DMS53 treated with DMSO at 0.1 percent for 48 hours (cell line): Measurements from ENCODE around the gene MRPL11.
"Not testable (repeated sequence)": the region's sequence is repeated elsewhere in the genome, so short reads cannot be mapped to it uniquely, and the experiment has no call there.

Experiments used
- DNase-seq: peaks from one replicate; lab custom pipeline; 2025; ENCODE audit not compliant: unreplicated experiment; lab: John Stamatoyannopoulos, UW

Gene MRPL11

DNA sequence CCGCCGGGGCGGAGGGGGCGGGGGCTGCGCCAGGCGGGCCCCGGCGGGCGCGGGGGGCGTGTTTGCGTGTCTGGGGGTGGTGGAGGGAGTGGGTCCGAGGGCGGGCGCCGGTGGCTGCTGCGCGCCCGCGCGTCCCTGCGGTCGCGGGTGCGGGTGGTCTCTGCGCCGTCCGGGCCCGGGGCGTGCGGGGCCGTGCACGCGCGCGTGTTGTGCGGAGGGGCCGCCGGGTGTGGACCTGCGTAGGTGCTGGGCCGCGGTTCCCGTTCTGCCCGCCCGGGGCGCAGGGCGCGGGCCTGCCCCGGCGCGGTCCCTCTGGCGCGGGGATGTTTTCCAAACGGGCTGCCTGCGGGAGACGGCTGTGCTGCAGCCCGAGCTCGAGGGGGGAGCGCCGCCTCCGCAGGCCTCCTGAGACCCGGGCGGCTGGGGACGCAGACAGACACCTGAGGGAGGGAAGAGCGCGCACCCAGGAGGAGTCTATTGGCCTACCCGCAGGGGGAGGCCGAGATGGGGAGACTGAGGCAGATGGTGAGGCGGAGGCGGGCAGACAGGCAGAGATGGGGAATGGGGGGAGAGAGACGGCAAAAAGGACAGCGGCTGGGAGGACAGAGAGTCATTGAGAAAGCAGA, 28.5 kb upstream of the MRPL11 start:
- DNase-seq = no peak

DNA sequence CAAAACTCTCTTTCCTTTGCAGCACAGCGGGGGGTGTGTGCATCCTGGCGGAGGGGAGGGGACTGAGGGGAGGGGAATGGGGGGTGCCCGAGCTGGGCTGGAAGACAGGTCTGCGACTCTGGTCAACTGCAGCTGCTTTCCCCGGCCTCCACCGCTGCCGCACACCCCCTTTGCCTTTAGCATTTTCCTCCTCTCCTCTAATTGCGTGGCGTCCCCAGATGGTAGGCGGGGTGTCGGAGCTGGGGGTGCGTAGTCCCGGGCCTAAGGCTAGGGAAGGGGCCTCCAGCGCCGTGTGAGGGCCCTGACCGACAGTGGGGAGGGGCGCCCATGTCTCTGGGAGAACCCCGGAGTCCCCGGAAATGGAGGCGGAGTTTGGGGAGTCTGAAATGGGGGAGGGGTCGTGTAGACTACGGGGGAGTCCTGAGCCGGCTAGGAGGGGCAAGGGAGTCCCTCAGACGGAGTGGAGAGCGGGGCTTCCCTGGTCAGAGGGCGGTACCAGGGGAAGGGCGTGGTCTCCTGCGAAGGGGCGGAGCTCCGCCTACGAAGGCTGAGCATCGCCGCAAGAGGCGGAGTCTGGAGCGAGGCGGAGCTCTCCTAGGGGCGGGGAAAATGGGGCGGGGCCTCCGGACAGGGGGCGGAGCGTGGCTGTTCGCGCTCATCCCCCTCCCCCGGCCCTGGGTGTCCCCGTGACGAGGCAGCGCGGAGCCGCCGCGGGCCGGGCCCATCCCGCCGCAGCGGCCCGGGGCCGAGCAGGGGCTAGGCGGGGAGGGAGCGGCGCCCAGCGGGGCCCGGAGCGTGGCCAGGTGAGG, 27.8 kb upstream of the MRPL11 start, which contains the start of gene PELI3:
Gene PELI3, plus strand, starts transcription at position 681 of the 809 bp plus-strand sequence. CDS start 1,224 bp downstream, outside the sequence.
- peak; percentile 66 for DNase-seq

- no peak for DNase-seq
Measured at GRCh38 chr11:66465373-66466224, 27.0 kb upstream of the MRPL11 start.

GRCh38 chr11:66464916-66465315, 26.3 kb upstream of the MRPL11 start:
- DNase-seq = no peak

DNA sequence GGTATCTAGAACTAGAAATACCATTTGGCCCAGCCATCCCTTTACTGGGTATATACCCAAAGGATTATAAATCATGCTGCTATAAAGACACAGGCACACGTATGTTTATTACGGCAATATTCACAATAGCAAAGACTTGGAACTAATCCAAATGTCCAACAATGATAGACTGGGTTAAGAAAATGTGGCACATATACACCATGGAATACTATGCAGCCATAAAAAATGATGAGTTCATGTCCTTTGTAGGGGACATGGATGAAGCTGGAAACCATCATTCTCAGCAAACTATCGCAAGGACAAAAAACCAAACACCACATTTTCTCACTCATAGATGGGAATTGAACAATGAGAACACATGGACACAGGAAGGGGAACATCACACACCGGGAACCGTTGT, 25.5 kb upstream of the MRPL11 start:
- DNase-seq = not testable (repeated sequence)

- DNase-seq = no peak
Measured at GRCh38 chr11:66462911-66463310, 24.3 kb upstream of the MRPL11 start.

DNA sequence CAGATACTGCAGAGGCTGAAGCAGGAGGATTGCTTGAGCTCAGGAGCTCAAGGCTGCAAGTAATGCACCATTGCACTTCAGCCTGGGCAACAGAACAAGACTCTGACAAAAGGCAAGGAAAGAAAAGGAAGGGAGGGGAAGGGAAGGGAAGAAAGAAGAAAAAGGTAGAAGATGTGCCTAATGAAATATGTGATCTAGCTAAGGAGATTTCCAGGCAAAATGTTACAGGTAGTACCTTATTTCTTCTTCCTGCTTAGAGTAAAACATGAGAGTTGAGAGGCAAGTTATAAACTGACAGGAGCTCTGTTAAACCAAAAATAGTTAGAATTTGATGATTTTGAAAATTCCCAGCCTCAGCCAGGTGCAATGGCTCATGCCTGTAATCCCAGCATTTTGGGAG, 23.4 kb upstream of the MRPL11 start:
- no peak for DNase-seq

DNA sequence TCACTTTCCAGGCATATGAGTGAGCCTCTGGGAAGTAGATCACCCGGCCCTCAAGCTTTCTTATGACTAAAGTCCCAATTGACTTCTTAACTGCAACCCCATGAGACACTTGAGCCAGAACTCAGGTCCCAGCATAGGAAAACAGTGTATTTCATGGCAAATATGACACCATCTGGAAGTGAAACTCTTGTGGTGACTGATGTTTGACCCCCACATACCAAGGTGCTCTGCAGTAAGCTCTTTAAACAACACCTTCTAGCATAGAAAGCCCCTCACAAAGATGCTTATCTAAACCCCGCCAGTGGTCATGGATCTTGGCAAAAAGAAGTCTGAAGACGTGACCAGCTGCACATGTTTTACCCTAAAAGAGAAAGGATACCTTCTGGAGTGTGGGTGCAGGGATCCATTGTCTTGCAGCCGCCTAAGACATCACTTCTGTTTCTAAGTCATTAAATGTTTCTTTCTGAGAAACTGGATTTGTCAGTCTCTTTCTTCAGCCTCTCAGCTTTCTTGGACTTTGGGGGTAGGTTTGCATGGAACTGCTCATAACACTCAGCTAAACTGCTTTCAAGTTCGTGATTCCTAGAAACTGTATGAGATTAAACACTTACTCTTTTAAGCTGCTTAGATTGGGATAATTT, 20.6 kb upstream of the MRPL11 start:
- no peak for DNase-seq

DNA sequence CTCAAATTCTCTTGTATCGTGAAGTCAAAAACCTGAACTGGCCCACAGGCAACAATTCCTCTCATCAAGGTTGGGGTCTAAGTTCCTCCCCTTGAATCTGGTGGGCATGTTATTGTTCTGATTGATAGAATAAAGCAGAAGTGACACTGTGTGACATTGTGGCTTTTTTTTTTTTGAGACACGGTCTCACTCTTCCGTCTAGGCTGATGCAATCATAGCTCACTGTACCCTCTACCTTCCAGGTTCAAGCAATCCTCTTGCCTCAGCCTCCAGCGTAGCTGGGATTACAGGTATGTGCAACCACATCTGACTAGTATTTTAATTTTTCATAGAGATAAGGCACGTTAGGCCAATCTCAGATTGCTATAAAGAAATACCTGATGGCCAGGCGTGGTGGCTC, 19.2 kb upstream of the MRPL11 start:
- DNase-seq = no peak

DNA sequence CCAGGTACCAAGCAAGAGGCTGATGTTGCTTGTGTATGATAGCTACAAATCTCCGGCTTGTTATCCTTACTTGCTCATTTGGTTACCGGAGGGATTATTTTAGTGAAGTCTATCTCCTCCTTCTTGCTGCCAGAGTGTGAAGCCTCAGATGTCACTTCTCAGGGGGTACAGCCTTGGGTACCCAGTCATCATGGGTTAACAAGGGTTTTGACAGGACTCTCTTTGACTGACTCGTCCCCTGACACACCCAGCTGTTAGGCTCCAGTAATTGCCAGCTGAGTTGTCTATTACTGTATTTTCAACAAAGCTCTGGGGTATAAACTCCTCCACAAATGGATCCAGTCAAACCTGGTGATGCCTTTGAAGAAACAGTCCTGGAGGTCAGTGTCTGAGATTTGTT, 16.2 kb upstream of the MRPL11 start:
- no peak for DNase-seq

DNA sequence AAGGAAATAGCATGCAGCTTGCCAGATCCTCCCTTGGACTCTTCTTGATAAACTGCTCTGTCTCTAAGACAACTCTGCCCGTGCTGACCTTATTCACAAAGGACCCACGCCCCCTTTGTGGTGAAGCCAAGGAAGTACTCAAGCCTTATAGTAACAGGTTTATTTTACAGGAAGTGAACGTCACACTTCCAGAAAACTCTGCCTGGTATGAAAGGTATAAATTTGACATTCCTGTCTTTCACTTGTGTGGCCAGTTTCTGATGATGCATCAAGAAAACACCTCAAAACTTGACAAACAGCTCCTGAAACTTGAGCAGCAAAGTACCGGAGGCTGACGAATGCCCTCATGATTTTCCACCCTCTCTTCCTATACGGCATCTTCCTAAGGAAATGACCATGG, 15.6 kb upstream of the MRPL11 start:
- DNase-seq = no peak

DNA sequence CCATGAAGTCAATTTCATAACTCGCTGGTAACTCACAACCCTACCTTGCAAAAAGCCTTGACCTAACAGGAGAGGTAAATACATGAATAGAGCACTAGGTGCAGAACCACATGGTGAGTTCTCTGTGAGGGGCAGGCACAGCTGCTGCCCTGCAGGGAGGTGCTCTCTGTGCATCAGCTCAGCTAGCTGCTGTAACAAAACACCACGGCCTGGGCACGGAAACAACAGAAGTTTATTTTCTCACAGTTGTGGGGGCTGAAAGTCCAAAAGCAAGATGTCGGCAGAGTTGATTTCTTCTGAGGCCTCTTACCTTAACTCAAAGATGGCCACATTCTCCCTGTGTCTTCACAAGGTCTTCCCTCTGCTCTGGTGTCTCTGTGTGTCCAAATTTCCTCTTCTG, 13.0 kb upstream of the MRPL11 start:
- no peak for DNase-seq

- DNase-seq = no peak
Measured at GRCh38 chr11:66450560-66450959, 11.9 kb upstream of the MRPL11 start.

DNA sequence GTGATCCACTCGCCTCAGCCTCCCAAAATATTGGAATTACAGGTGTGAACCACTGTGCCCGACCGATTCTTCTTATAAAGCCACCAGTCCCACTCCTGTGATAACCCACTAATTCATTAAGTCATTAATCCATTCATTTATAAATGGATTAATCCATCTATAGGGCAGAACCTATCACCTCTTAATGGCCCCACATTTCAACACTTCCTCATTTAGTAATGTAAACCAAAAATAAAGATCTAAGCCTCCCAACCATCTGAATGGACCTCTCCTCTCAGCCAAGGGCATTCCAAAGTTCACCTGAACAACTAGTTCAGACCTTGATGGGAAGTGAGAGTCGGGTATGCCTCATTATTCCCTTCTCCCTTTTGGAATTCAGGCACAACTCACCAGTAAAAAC, 9.9 kb upstream of the MRPL11 start:
- DNase-seq = no peak

DNA sequence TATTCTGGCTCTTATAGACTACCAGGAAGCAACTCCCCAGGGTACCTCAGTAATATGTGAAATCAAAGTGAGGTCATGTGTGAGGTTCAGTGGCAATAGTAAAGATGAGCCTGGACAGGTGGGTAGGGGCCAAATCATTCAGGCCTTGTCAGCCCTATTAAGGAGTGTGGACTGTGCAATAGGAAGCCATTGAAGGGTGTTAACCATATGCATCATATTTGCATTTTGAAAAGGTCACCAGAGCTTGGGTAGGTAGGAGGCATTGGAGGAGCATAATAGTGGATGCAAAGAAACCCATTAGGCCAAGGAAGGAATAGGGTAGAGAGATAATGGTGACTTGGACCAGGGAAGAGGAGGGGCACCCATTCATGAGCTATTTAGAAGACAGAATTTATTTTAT, 8.4 kb upstream of the MRPL11 start:
- DNase-seq = no peak

DNA sequence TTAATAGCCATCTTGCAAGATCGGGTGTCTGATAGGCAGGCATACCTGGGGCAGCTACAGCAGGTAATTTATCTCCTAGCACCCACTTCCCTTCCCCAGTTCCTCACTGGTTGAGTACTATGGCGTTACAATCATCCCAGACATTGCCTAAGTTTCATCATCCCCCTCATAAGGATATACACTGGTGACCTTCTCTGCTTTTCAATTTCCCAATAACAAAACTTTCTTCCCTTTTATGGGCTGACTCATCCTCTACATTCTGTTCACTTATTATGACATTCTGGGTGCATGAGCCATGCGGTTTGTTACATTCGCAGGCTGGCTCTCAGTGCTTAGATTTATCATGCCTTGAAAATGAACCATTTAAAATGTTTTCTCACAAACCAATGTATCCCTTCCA, 5.0 kb upstream of the MRPL11 start:
- no peak for DNase-seq

GRCh38 chr11:66440940-66441282, 2.3 kb upstream of the MRPL11 start:
- not testable (repeated sequence) for DNase-seq

DNA sequence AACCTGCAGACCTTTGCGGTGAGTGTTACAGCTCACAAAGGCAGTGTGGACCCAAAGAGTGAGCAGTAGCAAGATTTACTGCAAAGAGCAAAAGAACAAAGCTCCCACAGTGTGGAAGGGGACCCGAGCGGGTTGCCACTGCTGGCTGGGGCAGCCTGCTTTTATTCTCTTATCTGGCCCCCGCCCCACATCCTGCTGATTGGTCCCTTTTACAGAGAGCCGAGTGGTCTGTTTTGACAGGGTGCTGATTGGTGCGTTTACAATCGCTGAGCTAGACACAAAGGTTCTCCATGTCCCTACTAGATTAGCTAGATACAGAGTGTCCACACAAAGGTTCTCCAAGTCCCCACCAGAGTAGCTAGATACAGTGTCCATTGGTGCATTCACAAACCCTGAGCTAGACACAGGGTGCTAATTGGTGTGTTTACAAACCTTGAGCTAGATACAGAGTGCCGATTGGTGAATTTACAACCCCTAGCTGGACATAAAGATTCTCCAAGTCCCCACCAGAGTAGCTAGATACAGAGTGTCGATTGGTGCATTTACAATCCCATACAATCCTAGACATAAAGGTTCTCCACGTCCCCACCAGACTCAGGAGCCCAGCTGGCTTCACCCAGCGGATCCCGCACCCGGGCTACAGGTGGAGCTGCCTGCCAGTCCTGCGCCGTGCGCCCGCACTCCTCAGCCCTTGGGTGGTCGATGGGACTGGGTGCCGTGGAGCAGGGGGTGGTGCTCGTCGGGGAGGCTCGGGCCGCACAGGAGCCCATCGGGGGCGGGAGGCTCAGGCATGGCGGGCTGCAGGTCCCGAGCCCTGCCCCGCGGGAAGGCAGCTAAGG, 1.7 kb upstream of the MRPL11 start:
- DNase-seq = not testable (repeated sequence)

GRCh38 chr11:66437979-66438503, 607 bp downstream of the MRPL11 start:
- no peak for DNase-seq

GRCh38 chr11:66432597-66432996, 6.1 kb downstream of the MRPL11 start:
- no peak for DNase-seq
